CD4-positive, alpha-beta T cell (primary cell): ENCODE results near the gene TFAP2A. TPM values are rescaled to one million over a fixed set of nuclear protein-coding genes. Genes with fewer than 3 reads are reported as not detected.

Experiments used
- ATAC-seq: fragments of 200-7000 bp; cut with Tn5 transposase; one replicate; pipeline ENCODE4 v1.10.0; 2022; ENCODE audit warnings: mild to moderate bottlenecking; ENCODE audit not compliant: poor library complexity
- CTCF ChIA-PET: fragments of 350-600 bp; sonication (Branson Sonifier 250); formaldehyde crosslinking; loops from one replicate; lab custom pipeline; 2021; ENCODE audit warnings: antibody characterized with exemption, inconsistent platforms; lab: Charles Lee
- POLR2A ChIA-PET: fragments of 350-600 bp; sonication (Branson Sonifier 250); formaldehyde crosslinking; loops from one replicate; lab custom pipeline; 2021; ENCODE audit warnings: antibody characterized with exemption, inconsistent platforms; lab: Charles Lee
- DNase-seq, 14 experiments: peaks; one replicate each; pipeline ENCODE4 v3.0.0-alpha.2; 2013 to 2020; ENCODE audit warnings: mixed read lengths in 2 of 14
- H3K27ac ChIP-seq, 2 donors: one replicate each; pipeline versions ENCODE4 v1.5.1 to v1.7.0; 2013; ENCODE audit warnings: low read length in 2 of 2, low read depth in 1 of 2, mild to moderate bottlenecking in 1 of 2
- H3K27me3 ChIP-seq, 2 experiments: 1 replicate in 1 of 2; 2 replicates in 1 of 2; pipeline versions ENCODE4 v1.6.1 to v1.7.0; 2013; ENCODE audit warnings: low read length in 2 of 2, control low read depth in 1 of 2, mild to moderate bottlenecking in 1 of 2, moderate library complexity in 1 of 2; ENCODE audit not compliant: insufficient read depth in 2 of 2, control insufficient read depth in 1 of 2
- H3K36me3 ChIP-seq: one replicate; pipeline ENCODE4 v1.6.1; 2013; ENCODE audit warnings: low read length, control low read depth; ENCODE audit not compliant: insufficient read depth
- H3K4me1 ChIP-seq: one replicate; pipeline ENCODE4 v1.6.1; 2013; ENCODE audit warnings: low read length, control low read depth; ENCODE audit not compliant: insufficient read depth
- H3K4me3 ChIP-seq: one replicate; pipeline ENCODE4 v1.5.1; 2013; ENCODE audit warnings: mild to moderate bottlenecking, low read length, moderate library complexity
- H3K9me3 ChIP-seq, 2 experiments: 1 replicate in 1 of 2; 2 replicates in 1 of 2; pipeline versions ENCODE4 v1.6.1 to v1.7.0; 2013; ENCODE audit warnings: low read length in 2 of 2, mild to moderate bottlenecking in 2 of 2, control low read depth in 1 of 2, moderate library complexity in 1 of 2; ENCODE audit not compliant: control insufficient read depth in 1 of 2, insufficient read depth in 1 of 2
- H3K27ac Mint-ChIP-seq: one replicate; pipeline ENCODE4 v1.8.0; 2020; ENCODE audit warnings: mixed read lengths
- H3K27me3 Mint-ChIP-seq: one replicate; pipeline ENCODE4 v1.8.0; 2021; ENCODE audit warnings: mixed read lengths
- H3K36me3 Mint-ChIP-seq: one replicate; pipeline ENCODE4 v1.8.0; 2021; ENCODE audit warnings: low read depth, mixed read lengths
- H3K4me1 Mint-ChIP-seq: one replicate; pipeline ENCODE4 v1.8.0; 2021; ENCODE audit warnings: low read depth, mixed read lengths
- H3K4me3 Mint-ChIP-seq: one replicate; pipeline ENCODE4 v1.8.0; 2020; ENCODE audit warnings: mild to moderate bottlenecking, mixed read lengths
- H3K9me3 Mint-ChIP-seq: one replicate; pipeline ENCODE4 v1.8.0; 2020; ENCODE audit warnings: mixed read lengths
- CTCF ChIP-seq: fragments of 200-600 bp; IDR thresholded peaks from one replicate; pipeline ENCODE4 v1.8.0; 2022; ENCODE audit warnings: antibody characterized with exemption, mild to moderate bottlenecking
- intact Hi-C, 2 experiments: fragments of 100-400 bp; cut with DNase I in 1 of 2; cut with micrococcal nuclease in 1 of 2; formaldehyde crosslinking; loops; one replicate each; pipeline versions ENCODE4 v1.15.1 to v1.9.0; 2023 to 2025; cut with DNase I, micrococcal nuclease
- total RNA-seq, 174 experiments: library from RNA in 2 of 174; stranded (reverse) in 2 of 174; gene quantifications; one replicate each; pipeline ENCODE4 v1.2.3 and lab custom pipeline; 2021 to 2026

TFAP2A gene
- total RNA-seq, 2 experiments from 2014 or later, result 0.16 TPM; not detected in 1

GRCh38 chr6:10362300-10362699 lies 52.6 kb downstream of the TFAP2A start:
- ChIA-PET POLR2A (no interaction called here), CTCF (no interaction called here)
- peaks cover 0 to 10% of the 10 kb centered on the region in 2 experiments for H3K27me3 ChIP-seq
- H3K9me3 Mint-ChIP-seq, result peaks cover 8% of the 10 kb centered on the region
- TF ChIP-seq CTCF, result no peak
- ATAC-seq (no peak), DNase-seq (no peak)
- no peak overlapping the region for H3K4me3 Mint-ChIP-seq
- no peak overlapping the region for H3K27ac ChIP-seq
- no peak overlapping the region for H3K27ac Mint-ChIP-seq
- no peaks in the 10 kb centered on the region for H3K36me3 Mint-ChIP-seq
- H3K4me3 ChIP-seq, result no peak overlapping the region
- peaks cover 0 to 5% of the 10 kb centered on the region in 2 experiments for H3K9me3 ChIP-seq
- H3K4me1 ChIP-seq, result no peaks in the 10 kb centered on the region
- intact Hi-C loops, result no loop called here
- no peaks in the 10 kb centered on the region for H3K4me1 Mint-ChIP-seq
- peaks cover 37% of the 10 kb centered on the region for H3K27me3 Mint-ChIP-seq
- H3K36me3 ChIP-seq, result no peaks in the 10 kb centered on the region

GRCh38 chr6:10361428-10361827 lies 53.4 kb downstream of the TFAP2A start:
- DNase-seq, result no peak
- no peak overlapping the region for H3K27ac Mint-ChIP-seq
- H3K36me3 ChIP-seq, result no peaks in the 10 kb centered on the region
- no peaks in the 10 kb centered on the region for H3K4me1 ChIP-seq
- no peaks in the 10 kb centered on the region for H3K36me3 Mint-ChIP-seq
- H3K27me3 ChIP-seq, result peaks cover 0 to 13% of the 10 kb centered on the region in 2 experiments
- H3K9me3 ChIP-seq, result peaks cover 0 to 5% of the 10 kb centered on the region in 2 experiments
- peaks cover 41% of the 10 kb centered on the region for H3K27me3 Mint-ChIP-seq
- ChIA-PET POLR2A (no interaction called here), CTCF (no interaction called here)
- no peak overlapping the region for H3K4me3 Mint-ChIP-seq
- ATAC-seq, result no peak
- TF ChIP-seq CTCF, result no peak
- no peaks in the 10 kb centered on the region for H3K4me1 Mint-ChIP-seq
- H3K9me3 Mint-ChIP-seq, result peaks cover 8% of the 10 kb centered on the region
- no peak overlapping the region for H3K27ac ChIP-seq
- intact Hi-C loops, result no loop called here
- H3K4me3 ChIP-seq, result no peak overlapping the region

GRCh38 chr6:10359581-10359980 lies 55.3 kb downstream of the TFAP2A start:
- intact Hi-C loops, result no loop called here
- no peaks in the 10 kb centered on the region for H3K36me3 Mint-ChIP-seq
- Histone ChIP-seq H3K4me1 (no peaks in the 10 kb centered on the region), H3K9me3 (peaks cover 0 to 5% of the 10 kb centered on the region in 2 experiments), H3K36me3 (no peaks in the 10 kb centered on the region), H3K27ac (no peak overlapping the region), H3K27me3 (peaks cover 3 to 15% of the 10 kb centered on the region in 2 experiments), H3K4me3 (no peak overlapping the region)
- no peak overlapping the region for H3K27ac Mint-ChIP-seq
- ChIA-PET POLR2A (no interaction called here), CTCF (interaction anchor here (0.8 kb wide), 1 partner anchor 295 kb away, joined by 3 read pairs; no protein-coding TSS in a partner anchor)
- TF ChIP-seq CTCF, result no peak
- ATAC-seq, result no peak
- DNase-seq, result no peak
- H3K4me1 Mint-ChIP-seq, result no peaks in the 10 kb centered on the region
- H3K9me3 Mint-ChIP-seq, result peaks cover 8% of the 10 kb centered on the region
- peaks cover 39% of the 10 kb centered on the region for H3K27me3 Mint-ChIP-seq
- H3K4me3 Mint-ChIP-seq, result no peak overlapping the region
